H9 (cell line): Measurements from ENCODE around the gene BIRC5. TPM values are rescaled to one million over a fixed set of nuclear protein-coding genes. Genes with fewer than 3 reads are reported as not detected.

ENCODE experiments used
- DNase-seq: peaks from one replicate; pipeline ENCODE4 v3.0.0-alpha.2; 2017
- H2AFZ ChIP-seq: one replicate; pipeline ENCODE4 v1.6.1; 2013; ENCODE audit warnings: mild to moderate bottlenecking, low read length, control low read depth, moderate library complexity
- H2AK5ac ChIP-seq: 2 replicates; pipeline ENCODE4 v1.6.1; 2013; ENCODE audit warnings: low read length, control low read depth, mixed read lengths; ENCODE audit not compliant: insufficient read length
- H2BK120ac ChIP-seq: one replicate; pipeline ENCODE4 v1.6.1; 2013; ENCODE audit warnings: low read depth, mild to moderate bottlenecking, low read length, control low read depth, inconsistent platforms; ENCODE audit not compliant: poor library complexity, severe bottlenecking
- H2BK12ac ChIP-seq: 2 replicates; pipeline ENCODE4 v1.6.1; 2013; ENCODE audit warnings: low read length, control low read depth, mixed read lengths, low read depth; ENCODE audit not compliant: insufficient read length
- H2BK15ac ChIP-seq: 2 replicates; pipeline ENCODE4 v1.6.1; 2013; ENCODE audit warnings: low read depth, low read length, control low read depth
- H2BK20ac ChIP-seq: one replicate; pipeline ENCODE4 v1.6.1; 2013; ENCODE audit warnings: low read depth, mild to moderate bottlenecking, low read length, control low read depth, inconsistent platforms; ENCODE audit not compliant: poor library complexity, severe bottlenecking
- H2BK5ac ChIP-seq: 2 replicates; pipeline ENCODE4 v1.6.1; 2013; ENCODE audit warnings: low read length, control low read depth, mixed read lengths; ENCODE audit not compliant: insufficient read length
- H3K14ac ChIP-seq: 2 replicates; pipeline ENCODE4 v1.6.1; 2013; ENCODE audit warnings: low read length, control low read depth; ENCODE audit not compliant: insufficient read depth
- H3K18ac ChIP-seq: 2 replicates; pipeline ENCODE4 v1.6.1; 2013; ENCODE audit warnings: low read depth, mild to moderate bottlenecking, mixed read lengths, low read length, control low read depth; ENCODE audit not compliant: insufficient read length
- H3K23ac ChIP-seq: 2 replicates; pipeline ENCODE4 v1.6.1; 2013; ENCODE audit warnings: low read length, control low read depth, mixed read lengths, low read depth; ENCODE audit not compliant: insufficient read length
- H3K23me2 ChIP-seq: 2 replicates; pipeline ENCODE4 v1.6.1; 2013; ENCODE audit warnings: low read depth, mild to moderate bottlenecking, mixed read lengths, low read length, control low read depth; ENCODE audit not compliant: insufficient read length, poor library complexity, severe bottlenecking
- H3K27ac ChIP-seq: 2 replicates; pipeline ENCODE4 v1.5.1; 2013; ENCODE audit warnings: low read length, control low read depth, mixed read lengths, low read depth; ENCODE audit not compliant: insufficient read length
- H3K27me3 ChIP-seq: 2 replicates; pipeline ENCODE4 v1.6.1; 2013; ENCODE audit warnings: low read length, control low read depth, inconsistent platforms; ENCODE audit not compliant: insufficient read depth
- H3K4ac ChIP-seq: 2 replicates; pipeline ENCODE4 v1.6.1; 2013; ENCODE audit warnings: low read depth, mild to moderate bottlenecking, control low read depth, inconsistent platforms, low read length, moderate library complexity
- H3K4me1 ChIP-seq: 2 replicates; pipeline ENCODE4 v1.6.1; 2013; ENCODE audit warnings: low read length, control low read depth, inconsistent platforms; ENCODE audit not compliant: insufficient read depth
- H3K4me2 ChIP-seq: 2 replicates; pipeline ENCODE4 v1.6.1; 2013; ENCODE audit warnings: low read length, control low read depth, mixed read lengths; ENCODE audit not compliant: insufficient read length, insufficient read depth
- H3K56ac ChIP-seq: 2 replicates; pipeline ENCODE4 v1.6.1; 2013; ENCODE audit warnings: low read depth, mild to moderate bottlenecking, mixed read lengths, low read length, control low read depth; ENCODE audit not compliant: insufficient read length
- H3K79me1 ChIP-seq: 2 replicates; pipeline ENCODE4 v1.6.1; 2013; ENCODE audit warnings: low read depth, mild to moderate bottlenecking, moderate library complexity, low read length, control low read depth, inconsistent platforms; ENCODE audit not compliant: insufficient read depth, poor library complexity, severe bottlenecking
- H3K79me2 ChIP-seq: 2 replicates; pipeline ENCODE4 v1.6.1; 2013; ENCODE audit warnings: low read length, control low read depth, inconsistent platforms; ENCODE audit not compliant: insufficient read depth
- H3K9ac ChIP-seq: 2 replicates; pipeline ENCODE4 v1.6.1; 2013; ENCODE audit warnings: low read length, control low read depth, mixed read lengths; ENCODE audit not compliant: insufficient read length; ENCODE audit errors: extremely low read depth
- H3K9me3 ChIP-seq: one replicate; pipeline ENCODE4 v1.6.1; 2013; ENCODE audit warnings: low read depth, low read length, inconsistent platforms; ENCODE audit not compliant: control insufficient read depth
- H3T11ph ChIP-seq: one replicate; pipeline ENCODE4 v1.6.1; 2013; ENCODE audit warnings: mild to moderate bottlenecking, low read length, control low read depth, inconsistent platforms
- H4K20me1 ChIP-seq: one replicate; pipeline ENCODE4 v1.6.1; 2013; ENCODE audit not compliant: control insufficient read depth, insufficient read length, insufficient read depth
- H4K5ac ChIP-seq: 2 replicates; pipeline ENCODE4 v1.6.1; 2013; ENCODE audit warnings: low read depth, mild to moderate bottlenecking, mixed read lengths, low read length, control low read depth; ENCODE audit not compliant: insufficient read length
- H4K8ac ChIP-seq: replicated peaks from 2 replicates; pipeline ENCODE4 v1.6.1; 2013; ENCODE audit warnings: low read length, control low read depth, mixed read lengths, low read depth; ENCODE audit not compliant: insufficient read length
- H4K91ac ChIP-seq: 2 replicates; pipeline ENCODE4 v1.6.1; 2013; ENCODE audit warnings: low read depth, mild to moderate bottlenecking, moderate library complexity, mixed read lengths, low read length, control low read depth; ENCODE audit not compliant: insufficient read length
- H3K27ac Mint-ChIP-seq, 3 experiments: 2 replicates in 2 of 3; 3 replicates in 1 of 3; pipeline ENCODE4 v1.8.0; 2020 to 2021; ENCODE audit warnings: mixed read lengths in 3 of 3, mild to moderate bottlenecking in 1 of 3, moderate library complexity in 1 of 3
- H3K27me3 Mint-ChIP-seq: 2 replicates; pipeline ENCODE4 v1.8.0; 2021; ENCODE audit warnings: low read depth, mild to moderate bottlenecking, moderate library complexity, mixed read lengths
- H3K36me3 Mint-ChIP-seq, 3 experiments: 2 replicates in 2 of 3; 3 replicates in 1 of 3; pipeline ENCODE4 v1.8.0; 2020 to 2021; ENCODE audit warnings: low read depth in 3 of 3, mixed read lengths in 3 of 3; ENCODE audit not compliant: insufficient read depth in 1 of 3
- H3K4me1 Mint-ChIP-seq, 2 experiments: 2 replicates each; pipeline ENCODE4 v1.8.0; 2020; ENCODE audit warnings: mixed read lengths in 2 of 2
- H3K4me3 Mint-ChIP-seq, 2 experiments: 2 replicates in 1 of 2; 3 replicates in 1 of 2; pipeline ENCODE4 v1.8.0; 2020 to 2021; ENCODE audit warnings: mild to moderate bottlenecking in 2 of 2, mixed read lengths in 2 of 2, moderate library complexity in 1 of 2
- H3K9me3 Mint-ChIP-seq, 2 experiments: 2 replicates in 1 of 2; 3 replicates in 1 of 2; pipeline ENCODE4 v1.8.0; 2020; ENCODE audit warnings: mild to moderate bottlenecking in 2 of 2, mixed read lengths in 2 of 2, moderate library complexity in 1 of 2
- CTCF ChIP-seq: fragments of 200-600 bp; sonication (generic); conservative IDR thresholded peaks from 3 replicates; pipeline ENCODE4 v1.8.0; 2021; ENCODE audit warnings: antibody characterized with exemption, mild to moderate bottlenecking
- WGBS: extraction: QIAGEN DNeasy Blood & Tissue Kit; methylation state at CpG from one replicate; pipeline ENCODE4 v1.1.7; 2013; ENCODE audit warnings: missing lambda C conversion rate, low lambda C conversion rate, mixed read lengths; ENCODE audit not compliant: insufficient read length; ENCODE audit errors: extremely low coverage; 5-methylcytosine and 5-hydroxymethylcytosine counted together
- total RNA-seq: library from RNA; stranded (reverse); gene quantifications from 2 replicates; pipeline ENCODE4 v1.2.1, GENCODE V29; 2021

Gene BIRC5
- total RNA-seq, 1 experiment from 2014 or later = 97.8 TPM

- H3K9ac ChIP-seq = peak within 1 kb of the TSS; percentile 78
These were observed 27.1 kb upstream of the BIRC5 start, which contains the start of the genes AFMID and TK1 for GRCh38 chr17:78186692-78187595. AFMID (plus strand) TSS chr17:78187362; CDS start chr17:78187371, 9 bp downstream. TK1 (minus strand) TSS chr17:78187052; CDS start chr17:78186994, 58 bp downstream.

More at GRCh38 chr17:78186692-78187595, 27.1 kb upstream of the BIRC5 start, which contains the start of the genes AFMID and TK1:
- Histone ChIP-seq H2BK12ac (no peak within 1 kb of the TSS), H3K56ac (no peak within 1 kb of the TSS), H3K23ac (no peak within 1 kb of the TSS), H3K23me2 (peaks cover 6% of the 10 kb centered on the region), H3K4me1 (no peaks in the 10 kb centered on the region), H3K4ac (no peak within 1 kb of the TSS), H3K14ac (peak within 1 kb of the TSS; percentile 84), H3K79me2 (peaks cover 9% of the 10 kb centered on the region; the same call in 1 of the 2 replicates), H3K9me3 (no peaks in the 10 kb centered on the region), H2BK20ac (no peak within 1 kb of the TSS), H4K5ac (no peak within 1 kb of the TSS), H3K79me1 (peaks cover 2% of the 10 kb centered on the region), H2BK120ac (no peak within 1 kb of the TSS), H2AK5ac (no peak within 1 kb of the TSS), H3K4me2 (peak within 1 kb of the TSS; percentile 80), H3T11ph (no peak within 1 kb of the TSS), H3K18ac (peak within 1 kb of the TSS; percentile 87), H2AFZ (no peak within 1 kb of the TSS), H4K20me1 (no peaks in the 10 kb centered on the region), H2BK15ac (no peak within 1 kb of the TSS), H3K27me3 (no peaks in the 10 kb centered on the region), H2BK5ac (no peak within 1 kb of the TSS), H4K8ac (no peak within 1 kb of the TSS), H4K91ac (no peak within 1 kb of the TSS), H3K27ac (no peak within 1 kb of the TSS)
- Mint-ChIP-seq H3K27me3 (no peaks in the 10 kb centered on the region), H3K4me3 (peak within 1 kb of the TSS; percentile 84 to 85), H3K9me3 (no peaks in the 10 kb centered on the region), H3K4me1 (peaks cover 24 to 35% of the 10 kb centered on the region in 2 experiments), H3K36me3 (peaks cover 34 to 57% (median 54%) of the 10 kb centered on the region in 3 experiments; a peak in 6 of 7 replicates), H3K27ac (peak within 1 kb of the TSS; percentile 91 to 96 (median 93); a peak in 6 of 7 replicates)
- peak; percentile 97 for TF ChIP-seq CTCF
- WGBS = no CpG with 5 or more reads among the region's 57 CpGs
- peak; percentile 99 for DNase-seq
